Measurements from ENCODE around the gene ARHGAP23.

DNA sequence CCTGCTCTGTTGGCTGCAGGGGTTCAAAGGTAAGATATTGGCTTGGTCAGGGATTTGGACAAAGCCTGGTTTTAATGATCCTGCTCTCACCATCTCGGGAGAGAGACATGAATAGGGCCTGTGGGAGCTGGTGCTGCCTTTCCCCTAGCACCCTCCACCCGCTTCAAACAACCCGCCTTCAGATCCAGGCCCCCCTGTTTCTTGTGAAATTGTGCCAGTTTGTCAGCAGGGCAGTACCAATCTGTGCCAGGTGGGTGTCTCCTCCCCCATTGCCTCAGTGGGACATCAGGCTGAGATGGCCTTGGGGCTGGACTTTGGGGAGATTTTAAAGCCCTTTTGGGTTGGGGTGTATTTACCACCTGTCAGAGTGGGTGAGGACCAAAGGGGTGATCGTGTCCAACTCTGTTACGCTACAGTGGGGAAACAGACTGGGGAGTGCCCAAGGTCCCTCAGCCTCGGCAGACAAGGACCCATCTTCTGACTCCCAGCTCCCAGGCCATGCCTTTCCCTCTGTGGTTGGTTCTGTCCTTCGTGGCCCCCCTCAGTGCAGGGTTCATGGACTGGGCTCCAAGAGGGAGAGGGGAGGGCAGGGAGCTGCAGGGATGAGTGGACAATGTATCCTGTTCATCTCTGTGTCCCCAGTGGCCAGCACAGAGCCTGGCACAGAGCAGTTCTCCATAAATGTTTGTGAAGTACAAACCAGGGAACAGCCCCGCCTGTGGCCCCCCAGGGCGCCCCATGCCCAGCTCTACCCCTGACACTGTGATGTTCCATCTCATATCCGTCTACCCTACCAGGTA lies 3.3 kb downstream of the ARHGAP23 start:
- TF ChIP-seq CTCF (conservative IDR thresholded peaks at IDR 0.05 in 1 of 2, IDR thresholded peaks at IDR 0.05 in 1 of 2; ENCODE audit: low read depth in 1 of 2, low read length in 2 of 2), result no peak
- TF ChIP-seq EZH2 (IDR thresholded peaks at IDR 0.05; ENCODE audit: low read length, missing control alignments), result no peak
